ENCODE results near the gene CDC14A.
"Not testable (repeated sequence)": the region's sequence is repeated elsewhere in the genome, so short reads cannot be mapped to it uniquely, and the experiment has no call there.

Gene CDC14A

GRCh38 chr1:100335436-100335835 lies 16.9 kb upstream of the CDC14A start:
- DNase-seq (ENCODE audit: low read depth) = no peak
- TF ChIP-seq CTCF (conservative IDR thresholded peaks at IDR 0.05; ENCODE audit: low read depth, low read length) = no peak
- no peak overlapping the region for H3K4me3 ChIP-seq (ENCODE audit: low read depth, low read length)

GRCh38 chr1:100337878-100338277 lies 14.4 kb upstream of the CDC14A start:
- DNase-seq (ENCODE audit: low read depth); H3K4me3 ChIP-seq (ENCODE audit: low read depth, low read length): not testable (repeated sequence)

GRCh38 chr1:100339735-100340134 lies 12.6 kb upstream of the CDC14A start:
- H3K4me3 ChIP-seq (ENCODE audit: low read depth, low read length); DNase-seq (ENCODE audit: low read depth): not testable (repeated sequence)

GRCh38 chr1:100340494-100340893 lies 11.8 kb upstream of the CDC14A start:
- no peak for TF ChIP-seq CTCF (conservative IDR thresholded peaks at IDR 0.05; ENCODE audit: low read depth, low read length)
- DNase-seq (ENCODE audit: low read depth) = no peak

DNA sequence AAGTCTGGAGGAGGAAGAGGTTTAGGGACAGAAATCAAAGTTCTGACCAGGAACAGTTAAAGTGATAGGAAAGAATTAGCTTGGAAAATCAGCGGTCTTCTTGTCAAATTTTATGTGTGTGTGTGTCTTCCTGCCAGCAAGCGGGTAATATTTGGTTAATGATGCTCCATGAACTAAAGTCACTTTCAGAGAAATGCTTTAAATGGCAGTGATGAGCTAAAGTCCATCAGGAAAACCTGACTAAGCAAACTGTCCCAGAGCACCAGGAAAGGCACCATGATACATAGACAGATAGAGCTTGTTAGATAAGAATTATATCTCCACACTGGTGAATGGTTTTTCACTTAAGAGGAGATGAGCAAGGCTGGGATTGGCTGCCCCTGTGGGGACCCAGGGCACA lies 10.0 kb upstream of the CDC14A start:
- TF ChIP-seq CTCF (conservative IDR thresholded peaks at IDR 0.05; ENCODE audit: low read depth, low read length) = no peak
- no peak overlapping the region for H3K4me3 ChIP-seq (ENCODE audit: low read depth, low read length)

More at GRCh38 chr1:100340494-100340893, 11.8 kb upstream of the CDC14A start:
- H3K4me3 ChIP-seq (ENCODE audit: low read depth, low read length) = no peak overlapping the region

GRCh38 chr1:100343897-100344296 lies 8.4 kb upstream of the CDC14A start:
- no peak overlapping the region for H3K4me3 ChIP-seq (ENCODE audit: low read depth, low read length)
- TF ChIP-seq CTCF (conservative IDR thresholded peaks at IDR 0.05; ENCODE audit: low read depth, low read length) = no peak
- no peak for DNase-seq (ENCODE audit: low read depth)

More for the DNA sequence above, 10.0 kb upstream of the CDC14A start:
- no peak for DNase-seq (ENCODE audit: low read depth)

- no peak overlapping the region for H3K4me3 ChIP-seq (ENCODE audit: low read depth, low read length)
- no peak for DNase-seq (ENCODE audit: low read depth)
- TF ChIP-seq CTCF (conservative IDR thresholded peaks at IDR 0.05; ENCODE audit: low read depth, low read length) = no peak
These were observed 7.5 kb upstream of the CDC14A start for GRCh38 chr1:100344774-100345173.

DNA sequence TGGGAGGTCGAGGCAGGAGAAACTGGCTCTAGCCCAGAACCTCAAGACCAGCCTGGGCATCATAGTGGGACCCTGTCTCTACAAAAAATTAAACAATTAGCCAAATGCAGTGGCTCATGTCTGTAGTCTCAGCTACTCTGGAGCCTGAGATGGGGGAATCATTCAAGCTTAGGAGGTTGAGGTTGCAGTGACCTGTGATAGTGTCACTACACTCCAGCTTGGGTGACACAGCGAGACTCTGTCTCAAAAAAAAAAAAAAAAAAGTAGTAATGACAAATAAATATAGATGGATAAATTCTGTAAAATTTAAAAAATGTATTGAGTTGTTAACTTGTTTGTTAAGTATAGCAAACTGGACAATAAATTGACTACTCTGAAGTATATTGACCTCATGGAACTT lies 5.9 kb upstream of the CDC14A start:
- no peak overlapping the region for H3K4me3 ChIP-seq (ENCODE audit: low read depth, low read length)
- no peak for TF ChIP-seq CTCF (conservative IDR thresholded peaks at IDR 0.05; ENCODE audit: low read depth, low read length)
- DNase-seq (ENCODE audit: low read depth) = no peak
